Liver (tissue), 9 donors: Measurements from ENCODE around the gene RASAL1. TPM values are rescaled to one million over a fixed set of nuclear protein-coding genes. Genes with fewer than 3 reads are reported as not detected.

Experiments used
- DNase-seq: peaks from one replicate; pipeline ENCODE4 v3.0.0-alpha.2; 2017; ENCODE audit warnings: low spot score
- H3K27ac ChIP-seq, 2 donors: one replicate each; pipeline ENCODE4 v1.7.0; 2013; ENCODE audit warnings: inconsistent platforms in 2 of 2, low read length in 2 of 2, control low read depth in 1 of 2, low read depth in 1 of 2, mild to moderate bottlenecking in 1 of 2
- H3K27me3 ChIP-seq, 4 donors: one replicate each; pipeline versions ENCODE4 v1.6.1 to v1.7.0; 2013; ENCODE audit warnings: low read length in 3 of 4, inconsistent platforms in 1 of 4, mild to moderate bottlenecking in 1 of 4, moderate library complexity in 1 of 4; ENCODE audit not compliant: control insufficient read depth in 4 of 4, insufficient read depth in 4 of 4
- H3K36me3 ChIP-seq, 4 donors: one replicate each; pipeline versions ENCODE4 v1.6.1 to v1.7.0; 2013; ENCODE audit warnings: low read length in 3 of 4, mild to moderate bottlenecking in 3 of 4, low read depth in 1 of 4, moderate library complexity in 1 of 4; ENCODE audit not compliant: control insufficient read depth in 4 of 4, insufficient read depth in 3 of 4
- H3K4me1 ChIP-seq, 4 donors: one replicate each; pipeline versions ENCODE4 v1.6.1 to v1.7.0; 2013; ENCODE audit warnings: low read length in 3 of 4, mild to moderate bottlenecking in 3 of 4, moderate library complexity in 1 of 4; ENCODE audit not compliant: control insufficient read depth in 4 of 4, insufficient read depth in 4 of 4
- H3K4me3 ChIP-seq, 3 donors: one replicate each; pipeline versions ENCODE4 v1.6.1 to v1.7.0; 2013; ENCODE audit warnings: low read length in 3 of 3, control low read depth in 1 of 3, low read depth in 1 of 3, mild to moderate bottlenecking in 1 of 3
- H3K9ac ChIP-seq, 2 donors: one replicate each; pipeline ENCODE4 v1.7.0; 2013; ENCODE audit warnings: low read length in 2 of 2, mild to moderate bottlenecking in 2 of 2, moderate library complexity in 2 of 2, control low read depth in 1 of 2, low read depth in 1 of 2
- H3K9me3 ChIP-seq, 4 donors: one replicate each; pipeline versions ENCODE4 v1.6.1 to v1.7.0; 2013; ENCODE audit warnings: low read length in 3 of 4; ENCODE audit not compliant: control insufficient read depth in 4 of 4
- ATF3 ChIP-seq: IDR thresholded peaks from 2 replicates; pipeline ENCODE4 v1.6.1; 2016; ENCODE audit warnings: antibody characterized with exemption
- CTCF ChIP-seq: fragments of 150-350 bp; IDR thresholded peaks from 2 replicates; pipeline ENCODE4 v1.5.1; 2017; ENCODE audit warnings: improper control_type of control experiment, low read depth, low read length; ENCODE audit not compliant: missing input control
- FOXA2 ChIP-seq: IDR thresholded peaks from 2 replicates; pipeline ENCODE4 v1.6.1; 2016; ENCODE audit warnings: antibody characterized with exemption
- GABPA ChIP-seq, 2 donors: IDR thresholded peaks in 1 of 2; conservative IDR thresholded peaks in 1 of 2; 2 replicates each; pipeline ENCODE4 v1.6.1; 2016; ENCODE audit warnings: antibody characterized with exemption in 2 of 2, mild to moderate bottlenecking in 1 of 2, moderate library complexity in 1 of 2
- HNF4A ChIP-seq, 2 donors: conservative IDR thresholded peaks; 2 replicates each; pipeline ENCODE4 v1.6.1; 2016; ENCODE audit warnings: antibody characterized with exemption in 2 of 2, mild to moderate bottlenecking in 2 of 2
- JUND ChIP-seq, 2 donors: IDR thresholded peaks; 2 replicates each; pipeline ENCODE4 v1.6.1; 2016; ENCODE audit warnings: antibody characterized with exemption in 2 of 2
- MAX ChIP-seq: IDR thresholded peaks from 2 replicates; pipeline ENCODE4 v1.6.1; 2016; ENCODE audit warnings: antibody characterized with exemption
- NR2F2 ChIP-seq: IDR thresholded peaks from 2 replicates; pipeline ENCODE4 v1.6.1; 2016; ENCODE audit warnings: antibody characterized with exemption
- RAD21 ChIP-seq, 2 donors: IDR thresholded peaks; 2 replicates each; pipeline ENCODE4 v1.6.1; 2016; ENCODE audit warnings: antibody characterized with exemption in 2 of 2, mild to moderate bottlenecking in 2 of 2
- REST ChIP-seq: IDR thresholded peaks from 2 replicates; pipeline ENCODE4 v1.6.1; 2016; ENCODE audit warnings: antibody characterized with exemption, mild to moderate bottlenecking
- RXRA ChIP-seq, 2 donors: IDR thresholded peaks; 2 replicates each; pipeline ENCODE4 v1.6.1; 2017 to 2018; ENCODE audit warnings: antibody characterized with exemption in 2 of 2, mild to moderate bottlenecking in 1 of 2
- TAF1 ChIP-seq: conservative IDR thresholded peaks from 2 replicates; pipeline ENCODE4 v1.6.1; 2016; ENCODE audit warnings: antibody characterized with exemption, mild to moderate bottlenecking
- ZBTB33 ChIP-seq: IDR thresholded peaks from 2 replicates; pipeline ENCODE4 v1.6.1; 2016; ENCODE audit warnings: antibody characterized with exemption
- WGBS: extraction: QIAGEN DNeasy Blood & Tissue Kit; methylation state at CpG from one replicate; pipeline ENCODE4 v1.1.7; 2013; 5-methylcytosine and 5-hydroxymethylcytosine counted together
- polyA plus RNA-seq, 2 donors: library from polyadenylated mRNA; stranded (reverse) in 1 of 2; unstranded in 1 of 2; fragments of 200-250 nt in 1 of 2; fragments of >200 nt in 1 of 2; fragmentation: Nextera tagmentation in 1 of 2; extraction: Ambion mirVana in 1 of 2; gene quantifications; one replicate each; pipeline versions ENCODE4 v1.2.1 to v1.2.3, GENCODE V29; 2013 to 2015
- total RNA-seq, 2 donors: library from RNA; depleted of rRNA; stranded (reverse); fragments of >200 nt; gene quantifications; one replicate each; pipeline ENCODE4 v1.2.3, GENCODE V29; 2014
- donor health status: healthy.
- donor health status: healthy.
- donor health status: healthy.
- donor health status: healthy.
- donor health status: healthy.

RASAL1 gene
- total and polyA plus RNA-seq, 4 donors, result 0.20 to 0.33 (median 0.26) TPM

GRCh38 chr12:113051759-113052158 lies 83.8 kb downstream of the RASAL1 start (continued):
- TF ChIP-seq REST (no peak), RXRA (IDR thresholded peaks at IDR 0.05) (no peak)

DNA sequence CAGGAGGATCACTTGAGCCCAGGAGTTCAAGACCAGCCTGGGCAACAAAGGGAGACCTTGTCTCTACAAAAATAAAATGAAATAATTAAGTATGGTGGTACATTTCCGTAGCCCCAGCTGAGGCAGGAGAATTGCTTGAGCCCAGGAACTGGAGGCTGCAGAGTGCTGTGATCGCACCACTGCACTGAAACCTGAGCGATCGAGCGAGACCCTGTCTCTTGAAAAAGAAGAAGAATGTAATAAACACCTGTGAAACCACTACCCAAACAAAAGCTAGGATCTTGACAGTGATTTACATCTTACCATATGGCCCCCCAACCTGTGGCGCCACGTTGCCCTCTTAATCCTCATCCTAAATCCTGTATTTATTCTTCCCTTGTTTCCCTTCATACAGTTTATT lies 84.8 kb downstream of the RASAL1 start:
- H3K9ac ChIP-seq, result no peak overlapping the region
- 92% methylated on average over 7 of the region's 7 CpGs for WGBS
- H3K36me3 ChIP-seq, result no peaks in the 10 kb centered on the region
- no peak for DNase-seq
- no peak overlapping the region for H3K27ac ChIP-seq
- H3K9me3 ChIP-seq, result no peaks in the 10 kb centered on the region
- TF ChIP-seq CTCF (no peak), ZBTB33 (no peak), TAF1 (no peak), HNF4A (conservative IDR thresholded peaks at IDR 0.05) (no peak)
- no peak overlapping the region for H3K4me3 ChIP-seq
- peaks cover 2 to 9% (median 6%) of the 10 kb centered on the region in 4 donors for H3K4me1 ChIP-seq
- no peaks in the 10 kb centered on the region for H3K27me3 ChIP-seq

DNA sequence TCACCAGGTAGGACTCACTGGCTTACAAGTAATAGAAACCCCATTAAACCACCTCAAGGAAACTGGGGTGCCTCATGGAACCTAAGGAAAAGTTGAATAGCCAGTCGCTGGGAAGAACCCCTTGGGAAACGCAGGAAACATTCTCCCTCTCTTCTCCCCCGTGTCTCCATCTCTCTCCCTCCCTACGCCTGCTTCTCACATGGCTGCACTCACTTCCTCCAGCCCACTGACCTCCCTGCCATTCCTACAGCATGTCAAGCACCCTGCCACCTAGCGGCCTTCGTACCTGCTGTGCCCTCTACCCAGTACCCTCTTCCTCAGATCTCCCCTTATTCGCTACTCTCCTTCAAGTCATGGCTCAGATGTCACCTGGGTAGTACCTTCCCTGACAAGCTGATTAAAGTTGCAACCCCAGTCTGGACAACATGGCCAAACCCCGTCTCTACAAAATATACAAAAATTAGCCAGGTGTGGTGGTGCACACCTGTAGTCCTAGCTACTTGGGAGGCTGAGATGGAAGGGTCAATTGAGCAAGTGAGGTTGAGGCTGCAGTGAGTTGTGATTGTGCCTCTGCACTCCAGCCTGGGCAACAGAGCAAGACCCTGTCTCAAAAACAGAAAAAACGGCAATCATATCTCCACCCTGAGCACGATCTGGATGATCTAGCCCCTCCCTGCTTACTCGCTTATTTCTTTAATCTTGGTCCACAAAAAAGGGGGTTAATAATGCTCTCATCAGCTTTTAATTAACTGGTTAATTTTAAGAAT lies 85.4 kb downstream of the RASAL1 start:
- Histone ChIP-seq H3K4me3 (no peak overlapping the region), H3K36me3 (no peaks in the 10 kb centered on the region), H3K27me3 (no peaks in the 10 kb centered on the region), H3K4me1 (peaks cover 0 to 5% (median 3%) of the 10 kb centered on the region in 4 donors), H3K27ac (no peak overlapping the region), H3K9ac (no peak overlapping the region), H3K9me3 (no peaks in the 10 kb centered on the region)
- DNase-seq, result no peak
- WGBS, result 76% methylated on average over 11 of the region's 11 CpGs
- no peak for TF ChIP-seq FOXA2
- TF ChIP-seq NR2F2, result no peak
- no peak for TF ChIP-seq ZBTB33
- peak in 1 of 2 donors; percentile 50 for TF ChIP-seq RAD21 (IDR thresholded peaks at IDR 0.05)
- TF ChIP-seq MAX, result no peak
- no peak for TF ChIP-seq ATF3
- TF ChIP-seq JUND (IDR thresholded peaks at IDR 0.05), result no peak
- TF ChIP-seq CTCF, result peak; percentile 15
- TF ChIP-seq GABPA (IDR thresholded peaks at IDR 0.05 in 1 of 2, conservative IDR thresholded peaks at IDR 0.05 in 1 of 2), result no peak
